ENCODE data around the gene RPRD1B. TPM values are rescaled to one million over a fixed set of nuclear protein-coding genes. Genes with fewer than 3 reads are reported as not detected.

The RPRD1B gene
- total and polyA plus RNA-seq, 2 of the 4 experiments (the other 2 are of a cell fraction): 8.4 to 9.9 TPM

DNA sequence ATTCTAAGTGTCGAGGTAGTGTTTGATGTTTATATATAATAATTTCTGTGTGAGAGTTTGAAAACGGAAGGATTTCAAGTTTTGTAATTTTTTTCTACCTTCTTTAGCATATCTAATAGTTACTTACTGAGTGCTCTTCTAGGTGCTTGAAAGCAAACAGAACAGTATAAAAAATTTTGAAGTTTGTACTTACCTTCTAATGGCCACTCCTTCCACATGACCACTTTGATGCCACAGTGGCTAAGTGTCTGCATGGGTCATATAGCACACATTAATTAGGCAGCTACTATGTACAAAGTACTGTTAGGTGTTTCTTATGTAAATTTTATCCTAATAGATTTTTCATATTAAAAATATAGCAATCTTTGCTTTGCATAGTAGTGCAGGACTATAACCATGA, 21.1 kb downstream of the RPRD1B start:
- H3K36me3 ChIP-seq (ENCODE audit: control insufficient read depth, insufficient read depth, low read length): peaks cover 17% of the 10 kb centered on the region
- CTCF ChIA-PET: no interaction called here

More for the DNA sequence above, 21.1 kb downstream of the RPRD1B start:
- no TSS peak for BruUV-seq (replicated peaks)
- no peak overlapping the region for H2BK5ac ChIP-seq (ENCODE audit: low read depth, low read length, poor library complexity, severe bottlenecking)
- H4K8ac ChIP-seq (ENCODE audit: low read depth in 2 of 2, low read length in 2 of 2): no peak overlapping the region
- no peak overlapping the region for H4K5ac ChIP-seq (ENCODE audit: low read depth, low read length)
- no peak overlapping the region for H3K14ac ChIP-seq (replicated peaks; ENCODE audit: low read depth, low read length)
- ATAC-seq (ENCODE audit: low read depth) (no peak), DNase-seq (no peak)
- H3K9me1 ChIP-seq (ENCODE audit: insufficient read depth, low read length): 0 out of 2 replicates have a peak, but pooled peaks cover 3% of the 10 kb centered on the region
- no peak overlapping the region for H4K91ac ChIP-seq (ENCODE audit: insufficient read depth, low read depth, low read length)
- WGBS, 2 experiments (ENCODE audit: extremely low coverage in 2 of 2, insufficient read length in 1 of 2): 100% methylated on average over 2 of the region's 2 CpGs; no CpG with 5 or more reads in 1 of the 2 experiments
- no peak overlapping the region for H3K56ac ChIP-seq (ENCODE audit: extremely low read depth, insufficient read depth, low read length)
- H2AFZ ChIP-seq (replicated peaks; ENCODE audit: low read length, poor library complexity): no peak overlapping the region
- in situ Hi-C loops (cut with MboI; ENCODE audit: low sequenced_read_pairs): loop anchor here (5.0 to 10.0 kb wide), 3 partner anchors 168 to 490 kb away; no protein-coding TSS in a partner anchor
- POLR2A ChIA-PET (ENCODE audit: unreplicated experiment): no interaction called here
- H3K9me3 ChIP-seq (ENCODE audit: control insufficient read depth, insufficient read depth, low read length): no peaks in the 10 kb centered on the region
- no peak overlapping the region for H2BK15ac ChIP-seq (ENCODE audit: low read depth, low read length)
- peaks cover 2% of the 10 kb centered on the region for H3K4me1 ChIP-seq (ENCODE audit: control insufficient read depth, insufficient read depth, low read length)
- H3K79me1 ChIP-seq (ENCODE audit: low read depth in 1 of 2, low read length in 2 of 2): peaks cover 31 to 54% of the 10 kb centered on the region in 2 experiments
- intact Hi-C loops (cut with micrococcal nuclease): loop anchor here (5.0 kb wide), 1 partner anchor 353 kb away; no protein-coding TSS in a partner anchor
- no peak overlapping the region for H3K9ac ChIP-seq (ENCODE audit: low read depth, low read length)
- no peaks in the 10 kb centered on the region for H3K27me3 ChIP-seq (ENCODE audit: control insufficient read depth, insufficient read depth, low read length)
- dilution Hi-C loops (cut with HindIII; ENCODE audit: low sequenced_read_pairs, unreplicated experiment): no loop called here
- peaks cover 16% of the 10 kb centered on the region for H4K20me1 ChIP-seq (ENCODE audit: insufficient read depth, low read length)
- H3K27ac ChIP-seq (ENCODE audit: insufficient read depth, low read length): no peak overlapping the region
- no peak overlapping the region for H2BK120ac ChIP-seq (ENCODE audit: low read depth, low read length)
- H3K4me3 ChIP-seq (ENCODE audit: insufficient read depth, low read depth, low read length): no peak overlapping the region
- H2BK20ac ChIP-seq (ENCODE audit: low read depth, low read length): no peak overlapping the region
- H3K4ac ChIP-seq (ENCODE audit: low read depth, low read length): no peak overlapping the region
- H3K18ac ChIP-seq (ENCODE audit: low read depth, low read length): no peak overlapping the region
- no peak overlapping the region for H2AK9ac ChIP-seq (replicated peaks; ENCODE audit: low read depth, low read length, poor library complexity)
- H3K4me2 ChIP-seq (ENCODE audit: low read depth, low read length): no peak overlapping the region
- H2AK5ac ChIP-seq (ENCODE audit: low read depth, low read length): no peak overlapping the region
- no peak for TF ChIP-seq RAD21 (IDR thresholded peaks at IDR 0.05; ENCODE audit: low read length)
- TF ChIP-seq BHLHE40 (IDR thresholded peaks at IDR 0.05; ENCODE audit: low read depth, low read length): no peak
- no peak for TF ChIP-seq CTCF (conservative IDR thresholded peaks at IDR 0.05; ENCODE audit: low read depth, low read length)
- TF ChIP-seq MXI1 (IDR thresholded peaks at IDR 0.05; ENCODE audit: borderline replicate concordance, low read depth, low read length): no peak
- no peak overlapping the region for H3K23ac ChIP-seq (ENCODE audit: low read depth, low read length)

Measured in IMR-90 (cell line).